Non-pigmented ciliary epithelial cell (primary cell): Measurements from ENCODE around the gene CS.
A peak's percentile ranks its signal among the peaks of the same experiment; 100 is the strongest.
"Not testable (repeated sequence)": the region's sequence is repeated elsewhere in the genome, so short reads cannot be mapped to it uniquely, and the experiment has no call there.

ENCODE experiments used
- DNase-seq: peaks from one replicate; pipeline ENCODE4 v3.0.0-alpha.2; 2010; ENCODE audit warnings: low read depth

CS gene

DNA sequence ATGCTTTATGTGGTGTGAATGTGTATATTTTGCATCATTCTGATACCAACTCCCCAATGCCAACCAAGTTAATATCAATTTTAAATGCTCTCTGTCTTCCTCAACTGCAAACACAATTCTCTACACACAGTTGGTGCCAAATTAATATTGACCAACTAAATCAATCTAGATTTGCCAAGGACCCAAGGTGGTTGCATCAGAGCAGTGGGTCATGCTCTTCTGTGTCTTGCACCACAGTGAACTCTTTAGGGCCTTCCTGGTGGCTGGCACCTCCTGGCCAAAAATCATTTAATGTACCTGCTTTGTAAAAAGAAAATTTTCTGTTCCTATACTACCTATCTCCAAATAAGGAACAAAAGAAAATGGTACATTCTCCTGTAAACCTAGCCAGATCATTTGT lies 19.3 kb downstream of the CS start:
- DNase-seq: no peak

DNA sequence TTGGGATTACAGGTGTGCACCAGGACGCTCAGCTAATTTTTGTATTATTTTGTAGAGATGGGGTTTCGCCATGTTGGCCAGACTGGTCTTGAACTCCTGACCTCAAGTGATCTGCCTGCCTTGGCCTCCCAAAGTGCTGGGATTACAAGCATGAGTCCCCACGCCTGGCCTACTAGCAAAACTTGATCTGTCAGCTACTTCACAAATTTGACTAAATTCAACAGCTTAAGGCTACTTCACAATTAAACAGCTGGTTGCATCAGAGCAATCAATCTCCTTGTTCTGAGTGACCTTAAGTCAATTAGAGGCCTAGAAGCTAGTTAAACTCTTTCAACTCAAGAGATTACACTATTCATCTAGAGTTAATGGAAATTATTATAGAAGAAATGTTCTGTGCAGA lies 21.2 kb downstream of the CS start:
- DNase-seq: no peak

DNA sequence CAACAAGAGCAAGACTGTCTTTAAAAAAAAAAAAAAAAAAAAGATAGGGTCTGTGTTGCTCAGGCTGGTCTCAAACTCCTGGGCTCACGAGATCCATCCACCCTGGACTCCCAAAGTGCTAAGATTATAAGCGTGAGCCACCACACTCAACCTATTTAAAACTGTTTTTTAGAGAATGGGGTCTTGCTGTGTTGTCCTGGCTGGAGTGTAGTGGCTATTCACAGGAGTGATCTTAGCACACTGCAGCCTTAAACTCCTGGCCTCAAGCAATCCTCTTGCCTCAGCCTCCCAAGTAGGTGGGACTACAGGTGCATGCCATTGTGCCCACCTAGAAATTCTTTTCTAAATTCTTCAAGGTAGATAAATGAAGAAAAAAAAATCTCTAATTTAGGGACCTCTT lies 25.8 kb downstream of the CS start:
- DNase-seq: no peak

DNA sequence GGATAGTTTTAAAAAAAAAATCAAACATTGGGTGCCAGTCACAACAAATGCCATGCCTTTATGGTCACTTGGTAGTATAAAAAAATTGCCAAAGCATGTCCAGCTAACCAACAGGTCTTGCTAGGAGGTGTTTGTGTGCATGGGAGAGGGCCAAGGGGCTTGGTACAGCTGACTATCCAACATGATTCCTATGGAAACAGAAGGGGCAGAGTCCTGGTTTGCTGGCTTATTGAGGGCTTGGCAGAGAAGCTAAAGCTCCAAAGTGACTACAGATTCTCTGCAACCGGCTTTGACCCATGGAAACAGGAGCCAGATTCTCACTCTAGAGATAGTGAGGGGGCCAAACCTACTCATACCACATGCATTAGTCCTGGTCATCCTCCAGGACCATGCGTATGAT lies 27.7 kb downstream of the CS start:
- DNase-seq: not testable (repeated sequence)

DNA sequence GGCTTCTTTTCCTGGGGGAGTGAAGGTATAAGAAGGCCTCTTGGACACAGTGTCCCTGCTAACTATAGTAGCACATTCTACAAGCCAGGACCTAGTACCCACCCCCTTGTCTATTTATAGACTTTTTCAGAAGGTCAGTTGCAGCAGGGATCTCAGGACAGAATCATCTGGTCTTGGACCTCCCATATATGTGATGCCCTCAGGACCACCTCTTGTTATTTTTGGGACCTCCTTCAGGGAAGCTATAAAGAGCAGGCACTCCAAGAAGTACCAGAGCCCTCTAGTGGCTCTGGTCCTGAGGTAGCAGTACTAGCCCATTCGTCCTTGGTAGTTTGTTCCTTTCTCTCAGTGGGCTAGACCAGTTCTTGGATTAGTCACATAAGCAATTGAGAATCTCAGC lies 29.1 kb downstream of the CS start:
- DNase-seq: no peak

DNA sequence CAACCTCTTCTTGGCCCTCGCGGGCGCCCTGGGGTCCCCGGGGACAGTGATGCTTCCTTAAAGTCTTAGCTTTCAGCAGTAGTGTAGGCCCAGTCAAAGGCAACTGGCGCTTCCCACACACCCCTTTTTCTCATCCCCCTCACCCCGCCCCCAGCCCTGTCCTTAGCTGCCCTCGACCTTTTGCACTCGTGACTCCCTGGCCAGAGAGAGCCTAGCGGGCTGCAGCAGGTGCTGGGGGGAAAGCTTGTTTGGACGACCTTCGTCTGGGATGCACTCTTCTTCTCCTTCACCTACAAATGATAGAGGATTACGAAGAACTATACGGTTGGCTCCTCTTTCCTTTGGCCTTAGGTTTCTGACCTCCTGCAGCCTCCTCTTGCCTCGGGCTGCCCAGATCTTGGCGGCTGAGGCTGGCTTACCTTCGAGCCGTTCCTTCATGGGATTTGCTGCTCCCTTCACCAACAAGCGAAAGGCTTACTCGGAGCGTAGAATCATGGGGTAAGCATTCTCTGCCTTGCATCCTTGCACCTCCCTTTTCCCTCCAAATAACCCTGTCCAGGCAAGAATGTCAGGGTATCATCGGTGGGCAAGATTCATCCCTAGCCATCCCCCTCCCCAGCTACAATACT lies 32.6 kb downstream of the CS start:
- DNase-seq: no peak

DNA sequence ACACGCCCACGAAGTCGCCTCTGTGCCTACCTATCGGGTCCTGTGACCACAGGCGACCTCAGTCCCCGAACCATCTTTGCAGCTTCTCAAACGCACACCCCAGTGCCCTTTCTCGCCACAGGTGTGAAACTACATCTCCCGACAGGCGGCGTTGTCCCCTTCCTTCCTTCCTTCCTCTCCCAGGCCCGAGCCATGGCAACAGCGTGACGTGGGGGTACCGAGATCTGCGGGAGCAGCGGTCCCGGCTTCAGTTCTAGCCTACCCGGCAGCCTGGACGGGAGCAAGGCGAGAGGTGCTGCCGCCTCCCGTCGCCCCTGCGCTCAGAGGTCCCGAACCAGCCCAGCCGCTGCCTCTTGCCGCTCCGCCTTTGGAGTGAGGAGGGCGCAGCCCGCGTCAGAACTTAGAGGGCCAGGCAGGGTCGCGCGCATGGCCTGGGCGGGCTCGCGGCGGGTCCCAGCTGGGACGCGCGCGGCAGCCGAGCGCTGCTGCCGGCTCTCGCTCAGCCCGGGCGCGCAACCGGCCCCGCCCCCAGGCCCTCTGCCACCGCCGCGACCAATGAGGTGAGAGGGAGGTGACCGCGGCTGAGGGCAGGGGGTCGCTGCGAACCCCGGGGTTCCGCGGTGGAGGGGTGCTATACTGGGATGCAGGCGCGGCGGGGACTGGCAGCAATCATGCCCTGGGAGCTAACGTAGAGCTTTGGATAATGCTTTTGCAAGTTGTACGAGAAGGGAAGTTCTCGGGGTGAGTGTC lies 33.3 kb downstream of the CS start, which contains the start of gene COQ10A:
Gene COQ10A (plus strand): TSS at position 250 of the 750 bp plus-strand sequence. CDS start 177 bp downstream, at position 427.
- peak; percentile 32 for DNase-seq

DNA sequence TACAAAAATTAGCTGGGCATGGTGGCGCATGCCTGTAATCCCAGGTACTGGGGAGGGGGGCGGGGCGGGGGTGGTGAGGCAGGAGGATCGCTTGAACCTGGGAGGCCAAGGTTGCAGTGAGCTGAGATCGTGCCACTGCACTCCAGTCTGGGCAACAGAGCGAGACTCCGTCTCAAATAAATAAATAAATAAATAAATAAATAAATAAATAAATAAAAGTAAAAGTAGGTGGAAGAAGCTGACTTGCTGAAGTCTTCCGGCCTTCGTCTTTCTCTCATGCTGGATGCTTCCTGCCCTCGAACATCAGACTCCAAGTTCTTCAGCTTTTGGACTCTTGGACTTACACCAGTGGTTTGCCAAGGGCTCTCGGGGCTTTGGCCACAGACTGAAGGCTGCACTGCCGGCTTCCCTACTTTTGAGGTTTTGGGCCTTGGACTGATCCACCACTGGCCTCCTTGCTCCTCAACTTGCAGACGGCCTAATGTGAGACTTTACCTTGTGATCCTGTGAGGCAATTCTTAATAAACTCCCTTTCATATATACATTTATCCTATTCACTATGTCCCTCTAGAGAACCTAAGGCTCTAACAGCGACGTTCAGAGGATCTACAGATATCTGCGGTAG lies 34.0 kb downstream of the CS start:
- DNase-seq: not testable (repeated sequence)

DNA sequence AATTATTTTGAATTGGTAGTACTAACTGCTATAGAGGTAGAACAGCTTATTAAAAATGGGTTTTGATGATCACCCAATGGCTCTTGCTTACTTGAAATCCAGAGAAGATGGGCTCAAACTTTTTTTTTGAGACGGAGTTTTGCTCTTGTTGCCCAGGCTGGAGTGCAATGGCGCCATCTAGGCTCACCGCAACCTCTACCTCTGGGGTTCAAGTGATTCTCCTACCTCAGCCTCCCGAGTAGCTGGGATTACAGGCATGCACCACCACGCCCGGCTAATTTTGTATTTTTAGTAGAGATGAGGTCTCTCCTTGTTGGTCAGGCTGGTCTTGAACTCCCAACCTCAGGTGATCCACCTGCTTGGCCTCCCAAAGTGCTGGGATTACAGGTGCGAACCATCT lies 37.2 kb downstream of the CS start:
- DNase-seq: not testable (repeated sequence)

DNA sequence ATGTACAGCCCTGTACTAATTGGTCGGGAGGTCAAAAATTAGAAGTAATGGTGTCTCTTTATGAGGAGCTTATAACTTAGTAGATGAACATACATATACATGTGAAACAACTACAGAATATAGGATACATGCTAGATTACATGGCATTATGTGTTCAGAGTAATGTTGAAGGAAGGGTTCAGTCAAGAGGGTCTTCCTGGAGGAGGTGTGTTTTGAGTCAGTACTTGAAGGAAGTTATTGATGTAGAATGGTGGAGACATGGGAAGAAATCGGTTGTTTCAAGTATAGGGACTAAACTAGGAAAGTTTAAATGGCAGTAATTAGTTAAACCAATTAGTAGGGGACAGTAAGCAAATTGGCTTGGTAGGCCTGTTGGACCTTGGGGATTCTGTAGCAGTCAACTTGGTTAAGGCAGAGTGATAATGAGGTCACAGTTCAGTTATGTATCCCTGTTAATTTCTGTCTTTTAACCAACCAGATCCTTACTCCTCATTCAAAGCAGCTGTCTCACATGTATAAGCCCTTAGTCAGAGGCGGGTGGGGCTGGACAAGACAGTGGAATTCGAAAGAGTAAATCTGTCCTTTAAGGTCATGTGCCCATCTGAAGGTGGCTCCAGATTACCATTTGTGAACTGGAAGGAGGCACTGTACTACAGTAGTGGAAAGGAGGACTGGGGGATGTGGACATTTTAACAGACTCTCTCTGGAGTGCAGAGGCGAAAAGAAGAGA lies 38.5 kb downstream of the CS start:
- peak; percentile 48 for DNase-seq

DNA sequence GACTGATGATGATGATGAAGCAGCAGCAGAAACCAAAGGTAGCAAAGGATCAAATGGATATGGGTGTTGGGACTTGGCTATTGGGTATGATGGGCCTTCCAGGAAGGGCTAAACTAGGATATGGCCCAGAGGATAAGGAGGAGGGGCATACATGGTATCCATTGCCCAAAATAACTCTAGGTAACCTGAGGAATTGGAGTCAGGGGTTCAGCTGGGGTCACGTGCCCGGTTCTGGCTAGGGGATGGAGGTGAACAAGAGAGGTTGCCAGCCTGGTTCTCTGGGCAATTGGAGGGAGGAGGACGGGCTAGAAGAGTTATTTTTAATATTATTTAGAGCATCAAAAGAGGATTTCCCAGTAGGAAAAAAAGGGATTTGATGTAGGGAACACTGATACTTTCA lies 39.2 kb downstream of the CS start:
- DNase-seq: no peak

DNA sequence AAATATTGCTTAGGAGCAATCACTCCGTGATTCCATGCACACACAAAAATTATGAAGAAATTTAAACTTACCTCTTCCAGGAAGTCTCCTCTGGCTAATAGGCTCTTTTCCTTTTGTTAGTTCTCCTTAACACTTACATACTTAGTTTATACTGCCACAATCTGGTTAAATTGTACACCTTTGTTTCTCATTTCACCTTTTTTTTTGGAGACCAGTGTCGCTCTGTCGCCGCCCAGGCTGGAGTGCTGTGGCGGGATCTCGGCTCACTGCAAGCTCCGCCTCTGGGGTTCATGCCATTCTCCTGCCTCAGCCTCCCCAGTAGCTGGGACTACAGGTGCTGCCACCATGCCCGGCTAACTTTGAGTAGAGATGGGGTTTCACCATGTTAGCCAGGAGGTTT lies 39.8 kb downstream of the CS start:
- no peak for DNase-seq

DNA sequence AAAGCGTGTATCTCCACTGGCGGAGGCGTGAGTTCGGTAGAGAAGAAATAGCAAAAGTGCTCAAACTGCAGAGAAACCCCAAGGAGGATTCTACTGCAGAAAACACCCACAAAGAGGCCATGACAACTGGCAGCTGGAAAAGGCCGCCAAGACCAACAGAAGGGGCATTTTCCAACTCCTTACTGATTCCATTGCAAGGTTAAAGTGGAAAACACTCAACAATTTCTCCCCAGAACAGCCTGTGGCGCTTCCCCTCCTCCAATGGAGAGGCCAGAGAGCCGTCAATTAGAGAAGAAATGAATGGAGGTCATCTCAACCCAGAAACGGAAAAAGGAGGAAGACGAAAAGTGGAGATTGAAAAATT lies 41.3 kb downstream of the CS start:
- no peak for DNase-seq

DNA sequence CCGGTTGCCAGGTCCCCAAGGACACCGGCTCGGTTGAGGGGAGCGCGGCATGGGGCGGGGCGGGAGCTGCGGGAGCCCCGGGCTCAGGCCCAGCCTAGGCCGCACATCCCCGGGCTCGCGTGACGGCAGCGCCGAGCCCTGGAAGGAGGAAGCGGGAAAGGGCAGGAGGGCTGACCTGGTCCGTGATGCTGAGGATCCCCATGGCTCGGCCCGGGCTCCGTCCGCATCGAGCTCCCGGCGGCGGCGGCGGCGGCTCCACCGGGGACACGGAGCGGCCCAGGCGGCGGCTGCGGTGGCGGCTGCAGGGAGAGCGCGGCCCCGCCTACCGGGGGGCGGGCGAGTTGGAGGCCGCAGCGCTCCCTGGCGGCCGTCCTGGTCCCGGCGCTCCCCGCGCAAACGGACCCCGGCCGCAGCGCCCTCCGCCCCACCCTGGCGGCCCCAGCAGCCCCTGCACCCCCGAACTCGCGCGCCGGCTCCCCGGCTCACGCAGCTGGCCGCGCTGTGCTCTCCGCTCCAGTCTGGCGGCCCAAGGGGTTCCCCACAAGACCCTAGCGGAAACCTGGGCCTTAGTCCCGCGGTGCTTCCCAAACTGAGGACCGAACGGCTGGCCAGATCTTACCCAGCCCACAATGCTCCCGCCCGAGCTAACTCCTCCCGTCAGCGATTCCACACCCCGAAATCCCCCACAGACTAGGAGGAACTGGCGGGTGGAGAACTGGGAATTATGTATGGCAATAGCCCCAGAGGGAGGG lies 41.9 kb downstream of the CS start, which contains the start of gene ANKRD52:
Gene ANKRD52 (minus strand): TSS at position 317 of the 752 bp plus-strand sequence. CDS start 115 bp downstream, at position 202.
- DNase-seq: peak; percentile 11

DNA sequence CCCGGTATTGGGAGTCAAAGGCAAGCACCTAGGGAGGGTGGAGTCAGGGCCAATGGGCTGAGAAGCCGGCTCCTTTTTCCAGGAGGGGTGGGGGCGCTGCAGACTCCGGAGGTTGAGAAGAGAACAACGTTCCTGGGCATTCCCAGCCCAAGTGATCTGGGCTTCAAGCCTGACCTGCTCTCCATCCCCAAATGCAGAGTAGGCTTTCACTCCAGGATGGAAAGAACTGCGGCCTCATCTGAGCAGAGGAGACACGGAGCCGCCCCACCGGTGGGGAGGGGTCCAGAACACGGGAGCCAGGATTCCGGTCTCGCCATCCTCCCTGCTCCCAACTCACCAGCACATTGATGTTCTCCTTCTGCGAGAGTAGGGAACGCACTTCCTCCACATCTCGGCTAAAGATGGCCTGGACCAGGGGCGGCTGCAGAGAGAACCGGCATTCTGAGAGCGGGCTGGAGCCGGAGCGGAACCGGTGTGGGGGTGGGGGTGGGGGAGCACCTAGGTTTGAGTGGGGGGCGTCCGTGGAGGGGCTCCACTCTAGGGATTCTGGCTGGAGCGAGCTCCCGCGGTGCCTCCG lies 42.6 kb downstream of the CS start:
- no peak for DNase-seq

DNA sequence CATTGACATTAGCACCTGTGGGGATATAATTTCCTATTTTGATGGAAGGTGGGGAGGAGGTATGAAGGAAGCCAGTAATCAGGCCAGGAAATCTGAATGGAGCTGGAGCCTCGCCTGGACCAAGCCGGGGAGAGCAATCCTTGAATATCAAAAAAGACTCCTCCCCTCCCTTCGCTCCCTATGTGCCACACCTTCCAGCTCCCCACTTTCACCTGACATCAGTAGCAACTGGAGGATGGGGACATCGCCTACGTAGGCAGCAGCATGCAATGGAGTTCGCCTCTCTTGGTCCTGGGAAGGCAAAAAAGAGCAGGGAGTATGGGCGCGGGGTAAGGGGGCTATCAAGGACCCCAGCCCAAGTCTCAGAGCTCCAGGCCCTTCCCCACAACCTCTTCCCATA lies 43.1 kb downstream of the CS start:
- no peak for DNase-seq

DNA sequence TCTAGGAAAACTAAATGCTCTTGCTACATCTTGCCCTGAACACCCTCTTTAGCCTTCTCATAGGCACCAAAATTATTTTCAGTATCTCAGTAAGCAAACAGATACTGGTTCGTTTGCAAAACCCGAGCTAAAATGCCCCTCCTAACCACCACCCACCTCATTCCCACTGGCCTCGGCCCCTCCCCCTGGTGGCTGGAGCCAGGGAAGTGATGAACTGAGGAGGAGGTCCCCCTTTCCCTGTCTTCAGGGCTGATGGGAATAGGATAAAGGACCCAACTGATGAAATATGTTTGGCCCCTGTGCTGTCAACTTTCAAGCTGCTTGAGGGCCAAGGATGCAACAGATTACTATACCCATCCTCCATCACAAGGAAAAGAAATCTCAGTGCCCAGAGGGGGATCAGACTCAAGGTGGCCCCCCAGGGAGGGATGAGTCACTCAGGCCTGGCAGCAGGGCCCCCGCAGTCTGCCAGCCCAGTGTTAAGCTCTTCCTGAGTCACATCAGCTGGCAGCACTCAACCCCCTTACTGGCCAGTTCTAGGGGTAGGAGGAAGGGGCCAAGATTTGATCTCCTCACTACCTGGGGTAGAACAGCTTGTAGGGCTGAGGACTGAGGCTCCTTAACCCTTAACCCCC lies 43.7 kb downstream of the CS start:
- no peak for DNase-seq

DNA sequence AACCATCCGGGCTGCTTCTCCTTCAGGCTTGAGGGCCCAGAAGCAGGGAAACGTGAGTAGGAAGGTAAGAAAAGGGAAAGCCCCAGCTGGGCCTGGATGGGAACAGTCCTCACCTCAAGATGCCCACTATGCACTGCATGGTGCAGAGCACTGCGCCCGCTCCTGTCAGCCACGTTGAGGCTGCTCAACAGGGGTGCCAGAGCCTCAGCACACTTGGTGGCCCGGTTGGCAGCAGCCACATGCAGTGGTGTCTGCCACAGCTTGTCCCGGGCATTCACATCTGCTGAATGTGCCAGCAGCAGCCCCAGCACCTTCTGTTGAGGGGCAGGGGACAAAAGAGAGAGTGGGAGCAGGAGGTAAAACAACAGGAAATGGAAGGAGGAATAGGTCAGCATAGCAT lies 44.5 kb downstream of the CS start:
- no peak for DNase-seq

DNA sequence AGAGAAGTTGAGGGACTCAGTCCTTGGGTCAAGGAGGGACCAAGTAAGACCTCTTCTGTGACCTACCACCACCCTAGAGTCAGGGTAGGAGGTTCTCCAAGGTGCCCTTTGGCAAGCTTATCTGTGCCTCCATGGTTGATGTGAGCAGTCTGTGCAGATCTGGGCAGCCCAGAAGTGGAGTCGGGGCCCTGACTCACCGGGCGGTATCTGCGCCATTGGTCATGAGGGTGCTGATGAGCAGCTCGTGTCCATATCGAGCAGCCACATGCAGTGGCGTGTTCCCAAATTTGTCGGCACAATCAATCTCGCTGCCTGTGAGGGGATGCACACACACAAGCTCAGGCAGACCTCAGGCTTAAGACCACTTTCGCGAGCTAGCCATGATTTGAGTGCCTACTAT lies 47.0 kb downstream of the CS start:
- no peak for DNase-seq

DNA sequence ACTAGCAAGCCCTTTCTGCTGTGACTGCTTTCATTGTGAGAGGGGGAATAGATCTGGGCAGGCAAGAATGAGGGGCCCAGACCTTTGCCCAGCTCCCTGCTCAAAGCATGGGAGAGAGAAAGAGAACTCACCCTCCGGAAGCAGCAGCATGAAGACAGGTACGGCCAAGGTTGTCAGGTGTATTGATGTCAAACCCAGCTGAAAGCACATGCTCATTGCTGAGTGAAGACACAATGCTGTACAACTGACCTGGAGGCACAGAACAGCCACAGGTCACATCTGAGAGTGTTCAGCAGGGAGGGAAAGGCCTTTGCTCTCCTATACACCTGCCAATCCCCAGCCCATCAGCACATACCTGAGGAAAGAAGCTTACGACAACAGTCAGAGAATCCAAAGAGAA lies 47.5 kb downstream of the CS start:
- DNase-seq: no peak

DNA sequence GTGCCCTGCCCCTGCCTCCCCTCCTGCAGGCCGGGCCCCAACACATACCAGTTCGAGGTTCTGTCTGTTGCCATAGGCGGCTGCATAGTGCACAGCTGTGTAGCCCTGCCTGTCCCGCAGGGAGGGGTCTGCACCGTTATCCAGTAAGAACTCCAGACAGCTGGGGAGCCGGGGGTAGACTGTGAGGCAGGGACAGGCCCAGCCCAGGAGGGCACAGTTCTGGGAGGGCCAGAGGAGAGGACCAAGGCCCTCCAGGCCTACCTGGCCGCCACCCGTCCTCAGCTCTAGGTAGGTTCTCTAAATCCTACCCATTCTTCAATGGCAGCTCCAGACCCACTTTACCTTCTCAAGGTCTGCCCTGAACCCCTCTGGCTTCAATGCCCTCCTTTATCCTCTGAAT lies 51.4 kb downstream of the CS start:
- no peak for DNase-seq
